HCT116 (cell line): ENCODE results near the gene TMEM45A.

Experiments
- CTCF ChIP-seq, 3 experiments: fragments of 200-600 bp in 1 of 3; sonication (generic) in 1 of 3; IDR thresholded peaks in 2 of 3; conservative IDR thresholded peaks in 1 of 3; 2 replicates each; pipeline ENCODE4 v1.5.1; 2012 to 2017; ENCODE audit warnings: low read depth in 2 of 3, low read length in 2 of 3, antibody characterized with exemption in 1 of 3, borderline replicate concordance in 1 of 3, control low read depth in 1 of 3, mild to moderate bottlenecking in 1 of 3, mixed read lengths in 1 of 3, mixed run types in 1 of 3, moderate library complexity in 1 of 3; ENCODE audit not compliant: insufficient read depth in 1 of 3
- EZH2 ChIP-seq: fragments of 200-600 bp; sonication (generic); IDR thresholded peaks from 2 replicates; pipeline ENCODE4 v1.6.1; 2017; ENCODE audit warnings: antibody characterized with exemption, mixed run types
- EZH2phosphoT487 ChIP-seq: fragments of 200-600 bp; IDR thresholded peaks from 2 replicates; pipeline ENCODE4 v1.6.1; 2018; ENCODE audit warnings: antibody characterized with exemption, borderline replicate concordance
- JUND ChIP-seq: IDR thresholded peaks from 2 replicates; pipeline ENCODE4 v1.6.1; 2012
- MAX ChIP-seq: IDR thresholded peaks from 2 replicates; pipeline ENCODE4 v1.6.1; 2012
- POLR2A ChIP-seq: IDR thresholded peaks from 2 replicates; pipeline ENCODE4 v1.7.0; 2011; ENCODE audit warnings: borderline replicate concordance; ENCODE audit not compliant: insufficient read depth, insufficient read length; ENCODE audit errors: extremely low read depth
- POLR2AphosphoS5 ChIP-seq: IDR thresholded peaks from 2 replicates; pipeline ENCODE4 v1.6.1; 2011; ENCODE audit warnings: mild to moderate bottlenecking, low read depth, low read length, moderate library complexity
- RAD21 ChIP-seq: IDR thresholded peaks from 2 replicates; pipeline ENCODE4 v1.6.1; 2012; ENCODE audit warnings: low read depth, mild to moderate bottlenecking
- SIN3A ChIP-seq: IDR thresholded peaks from 2 replicates; pipeline ENCODE4 v1.6.1; 2012; ENCODE audit warnings: low read depth
- SP1 ChIP-seq: IDR thresholded peaks from 2 replicates; pipeline ENCODE4 v1.6.1; 2012; ENCODE audit warnings: low read depth
- ZBTB33 ChIP-seq: IDR thresholded peaks from 2 replicates; pipeline ENCODE4 v1.6.1; 2011; ENCODE audit warnings: mild to moderate bottlenecking, low read length, moderate library complexity; ENCODE audit not compliant: insufficient replicate concordance; ENCODE audit errors: extremely low read depth
- ZNF274 ChIP-seq: fragments of 200-500 bp; sonication (Bioruptor generic); IDR thresholded peaks from 2 replicates; pipeline ENCODE4 v1.6.1; 2014; ENCODE audit warnings: mild to moderate bottlenecking, low read depth, low read length, inconsistent platforms
- TF ChIP-seq, protein P1 (sequence below): IDR thresholded peaks from 2 replicates; pipeline ENCODE4 v1.6.1; 2012; ENCODE audit warnings: low read depth

DNA sequence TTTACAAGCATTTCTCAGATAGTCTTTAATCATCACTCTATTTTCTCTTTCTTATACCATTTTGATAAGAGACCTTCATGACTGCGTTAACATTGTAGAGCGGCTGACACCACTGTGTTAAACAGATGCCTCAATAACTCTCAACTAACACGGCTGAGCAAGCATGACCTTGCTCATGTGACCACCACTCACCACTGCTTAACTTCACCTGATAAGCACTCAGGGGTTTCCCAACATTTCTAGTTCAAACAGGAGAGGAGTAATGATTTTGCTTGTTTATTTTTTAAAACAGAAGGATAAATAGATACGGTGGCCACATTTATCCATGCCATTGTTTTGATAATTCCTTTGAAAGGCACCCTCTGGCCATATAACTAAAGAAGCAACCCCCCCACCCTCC lies 37.7 kb upstream of the TMEM45A start:
- TF ChIP-seq CTCF (IDR thresholded peaks at IDR 0.05 in 2 of 3, conservative IDR thresholded peaks at IDR 0.05 in 1 of 3; ENCODE audit: borderline replicate concordance in 1 of 3, insufficient read depth in 1 of 3, low read depth in 2 of 3, low read length in 2 of 3), result no peak
- TF ChIP-seq EZH2phosphoT487, result no peak
- TF ChIP-seq, protein P1, sequence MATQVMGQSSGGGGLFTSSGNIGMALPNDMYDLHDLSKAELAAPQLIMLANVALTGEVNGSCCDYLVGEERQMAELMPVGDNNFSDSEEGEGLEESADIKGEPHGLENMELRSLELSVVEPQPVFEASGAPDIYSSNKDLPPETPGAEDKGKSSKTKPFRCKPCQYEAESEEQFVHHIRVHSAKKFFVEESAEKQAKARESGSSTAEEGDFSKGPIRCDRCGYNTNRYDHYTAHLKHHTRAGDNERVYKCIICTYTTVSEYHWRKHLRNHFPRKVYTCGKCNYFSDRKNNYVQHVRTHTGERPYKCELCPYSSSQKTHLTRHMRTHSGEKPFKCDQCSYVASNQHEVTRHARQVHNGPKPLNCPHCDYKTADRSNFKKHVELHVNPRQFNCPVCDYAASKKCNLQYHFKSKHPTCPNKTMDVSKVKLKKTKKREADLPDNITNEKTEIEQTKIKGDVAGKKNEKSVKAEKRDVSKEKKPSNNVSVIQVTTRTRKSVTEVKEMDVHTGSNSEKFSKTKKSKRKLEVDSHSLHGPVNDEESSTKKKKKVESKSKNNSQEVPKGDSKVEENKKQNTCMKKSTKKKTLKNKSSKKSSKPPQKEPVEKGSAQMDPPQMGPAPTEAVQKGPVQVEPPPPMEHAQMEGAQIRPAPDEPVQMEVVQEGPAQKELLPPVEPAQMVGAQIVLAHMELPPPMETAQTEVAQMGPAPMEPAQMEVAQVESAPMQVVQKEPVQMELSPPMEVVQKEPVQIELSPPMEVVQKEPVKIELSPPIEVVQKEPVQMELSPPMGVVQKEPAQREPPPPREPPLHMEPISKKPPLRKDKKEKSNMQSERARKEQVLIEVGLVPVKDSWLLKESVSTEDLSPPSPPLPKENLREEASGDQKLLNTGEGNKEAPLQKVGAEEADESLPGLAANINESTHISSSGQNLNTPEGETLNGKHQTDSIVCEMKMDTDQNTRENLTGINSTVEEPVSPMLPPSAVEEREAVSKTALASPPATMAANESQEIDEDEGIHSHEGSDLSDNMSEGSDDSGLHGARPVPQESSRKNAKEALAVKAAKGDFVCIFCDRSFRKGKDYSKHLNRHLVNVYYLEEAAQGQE, result no peak
- TF ChIP-seq SIN3A, result no peak
- TF ChIP-seq POLR2AphosphoS5, result no peak
- no peak for TF ChIP-seq POLR2A
- TF ChIP-seq ZBTB33, result no peak
- no peak for TF ChIP-seq RAD21
- TF ChIP-seq JUND, result no peak
- no peak for TF ChIP-seq MAX
- no peak for TF ChIP-seq EZH2
- no peak for TF ChIP-seq ZNF274
- TF ChIP-seq SP1, result no peak
